Peyer's patch (tissue), 4 donors: ENCODE results near the gene PPP2R3A. TPM values are rescaled to one million over a fixed set of nuclear protein-coding genes. Genes with fewer than 3 reads are reported as not detected.

Experiments used
- DNase-seq, 3 donors: peaks; one replicate each; pipeline ENCODE4 v3.0.0-alpha.2; 2017 to 2019
- H3K27ac ChIP-seq, 4 donors: fragments of 200-600 bp; sonication (generic); one replicate each; pipeline ENCODE4 v1.5.1; 2016 to 2019
- H3K27me3 ChIP-seq, 2 donors: fragments of 200-600 bp; sonication (generic); one replicate each; pipeline ENCODE4 v1.5.1; 2019
- H3K36me3 ChIP-seq, 3 donors: fragments of 200-600 bp; sonication (generic); one replicate each; pipeline ENCODE4 v1.5.1; 2016 to 2019
- H3K4me1 ChIP-seq, 4 donors: fragments of 200-600 bp; sonication (generic); one replicate each; pipeline ENCODE4 v1.5.1; 2016 to 2019
- H3K4me3 ChIP-seq, 4 donors: fragments of 200-600 bp; sonication (generic); 1 replicate in 3 of 4; 2 replicates in 1 of 4; pipeline ENCODE4 v1.5.1; 2016 to 2019; ENCODE audit warnings: mild to moderate bottlenecking in 1 of 4
- H3K9me3 ChIP-seq, 4 donors: fragments of 200-600 bp; sonication (generic); one replicate each; pipeline ENCODE4 v1.5.1; 2016 to 2019; ENCODE audit warnings: mild to moderate bottlenecking in 1 of 4
- POLR2A ChIP-seq, 2 donors: fragments of 450-650 bp; IDR thresholded peaks; one replicate each; pipeline ENCODE4 v1.5.1; 2017; ENCODE audit warnings: antibody characterized with exemption in 2 of 2, mild to moderate bottlenecking in 2 of 2, moderate library complexity in 2 of 2
- total RNA-seq, 4 donors: library from RNA; depleted of rRNA; stranded (reverse); fragments of >200 nt; gene quantifications; one replicate each; pipeline ENCODE4 v1.1.0, GENCODE V29; 2016
- TF ChIP-seq, protein P1 (sequence below), 6 experiments: fragments of 450-650 bp in 4 of 6; fragments of 200-600 bp in 2 of 6; sonication (generic) in 1 of 6; IDR thresholded peaks; one replicate each; pipeline ENCODE4 v1.5.1; 2017 to 2019; ENCODE audit warnings: antibody characterized with exemption in 6 of 6, mild to moderate bottlenecking in 3 of 6, moderate library complexity in 1 of 6

Gene PPP2R3A
- total RNA-seq, 4 donors from 2014 or later: 6.6 to 27.1 (median 21.9) TPM

DNA sequence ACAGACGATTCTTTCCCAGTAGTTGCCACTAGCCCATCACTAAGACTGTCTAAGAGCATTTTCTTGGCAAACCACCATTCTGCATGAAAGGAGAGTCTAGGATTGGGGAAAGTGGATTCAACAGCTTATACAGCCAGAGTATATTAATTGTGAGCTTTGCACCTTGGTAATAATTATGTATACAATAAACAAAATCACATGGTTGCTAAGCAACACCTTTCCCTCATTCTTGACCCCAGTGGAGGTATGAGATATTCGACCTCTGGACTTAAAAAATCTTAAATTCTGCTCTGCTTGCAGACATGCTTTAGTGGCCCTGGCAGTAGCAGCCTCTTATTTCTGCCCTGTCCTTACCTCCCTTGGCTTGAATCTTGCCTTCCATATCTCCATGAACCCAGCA, 73.1 kb downstream of the PPP2R3A start:
- Histone ChIP-seq H3K9me3 (no peaks in the 10 kb centered on the region), H3K4me3 (no peak overlapping the region), H3K4me1 (no peaks in the 10 kb centered on the region), H3K27me3 (no peaks in the 10 kb centered on the region), H3K27ac (no peak overlapping the region), H3K36me3 (no peaks in the 10 kb centered on the region)
- TF ChIP-seq POLR2A (IDR thresholded peaks at IDR 0.05): no peak
- TF ChIP-seq, protein P1, sequence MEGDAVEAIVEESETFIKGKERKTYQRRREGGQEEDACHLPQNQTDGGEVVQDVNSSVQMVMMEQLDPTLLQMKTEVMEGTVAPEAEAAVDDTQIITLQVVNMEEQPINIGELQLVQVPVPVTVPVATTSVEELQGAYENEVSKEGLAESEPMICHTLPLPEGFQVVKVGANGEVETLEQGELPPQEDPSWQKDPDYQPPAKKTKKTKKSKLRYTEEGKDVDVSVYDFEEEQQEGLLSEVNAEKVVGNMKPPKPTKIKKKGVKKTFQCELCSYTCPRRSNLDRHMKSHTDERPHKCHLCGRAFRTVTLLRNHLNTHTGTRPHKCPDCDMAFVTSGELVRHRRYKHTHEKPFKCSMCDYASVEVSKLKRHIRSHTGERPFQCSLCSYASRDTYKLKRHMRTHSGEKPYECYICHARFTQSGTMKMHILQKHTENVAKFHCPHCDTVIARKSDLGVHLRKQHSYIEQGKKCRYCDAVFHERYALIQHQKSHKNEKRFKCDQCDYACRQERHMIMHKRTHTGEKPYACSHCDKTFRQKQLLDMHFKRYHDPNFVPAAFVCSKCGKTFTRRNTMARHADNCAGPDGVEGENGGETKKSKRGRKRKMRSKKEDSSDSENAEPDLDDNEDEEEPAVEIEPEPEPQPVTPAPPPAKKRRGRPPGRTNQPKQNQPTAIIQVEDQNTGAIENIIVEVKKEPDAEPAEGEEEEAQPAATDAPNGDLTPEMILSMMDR (IDR thresholded peaks at IDR 0.05): no peak
- no peak for DNase-seq

DNA sequence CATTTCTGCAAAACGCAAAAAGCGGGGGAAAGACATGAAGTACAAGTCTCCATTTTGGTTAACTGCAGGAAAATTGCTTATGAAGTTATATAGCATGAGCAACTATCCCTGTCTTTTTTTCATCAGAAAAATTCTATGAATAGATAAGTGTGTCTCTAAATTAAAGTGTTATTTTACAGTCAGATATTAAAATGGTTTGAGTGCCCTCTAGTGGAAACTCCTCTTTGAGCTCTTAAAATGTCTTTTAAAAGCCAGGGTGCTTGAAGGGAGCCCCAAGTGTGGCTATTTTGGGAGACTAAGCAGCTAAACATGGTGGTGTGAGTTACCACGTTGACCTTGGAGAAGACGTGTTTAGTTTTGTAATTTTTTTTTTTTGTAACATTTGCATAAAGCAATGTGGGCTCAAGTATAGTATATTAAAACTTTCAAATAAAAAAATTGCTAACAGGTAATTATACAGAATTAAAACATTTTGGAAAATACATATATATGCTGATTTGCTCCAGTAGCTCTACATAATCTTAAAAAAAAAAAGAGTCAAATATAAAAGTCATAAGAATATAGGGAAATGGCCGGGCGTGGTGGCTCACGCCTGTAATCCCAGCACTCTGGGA, 77.2 kb downstream of the PPP2R3A start:
- TF ChIP-seq, protein P1 (IDR thresholded peaks at IDR 0.05): peak in 4 of 6 experiments; percentile 45 to 61 (median 60)
- no peak for TF ChIP-seq POLR2A (IDR thresholded peaks at IDR 0.05)
- Histone ChIP-seq H3K4me3 (no peak overlapping the region), H3K27ac (no peak overlapping the region), H3K9me3 (no peaks in the 10 kb centered on the region), H3K27me3 (no peaks in the 10 kb centered on the region), H3K36me3 (no peaks in the 10 kb centered on the region), H3K4me1 (no peaks in the 10 kb centered on the region)
- no peak for DNase-seq

DNA sequence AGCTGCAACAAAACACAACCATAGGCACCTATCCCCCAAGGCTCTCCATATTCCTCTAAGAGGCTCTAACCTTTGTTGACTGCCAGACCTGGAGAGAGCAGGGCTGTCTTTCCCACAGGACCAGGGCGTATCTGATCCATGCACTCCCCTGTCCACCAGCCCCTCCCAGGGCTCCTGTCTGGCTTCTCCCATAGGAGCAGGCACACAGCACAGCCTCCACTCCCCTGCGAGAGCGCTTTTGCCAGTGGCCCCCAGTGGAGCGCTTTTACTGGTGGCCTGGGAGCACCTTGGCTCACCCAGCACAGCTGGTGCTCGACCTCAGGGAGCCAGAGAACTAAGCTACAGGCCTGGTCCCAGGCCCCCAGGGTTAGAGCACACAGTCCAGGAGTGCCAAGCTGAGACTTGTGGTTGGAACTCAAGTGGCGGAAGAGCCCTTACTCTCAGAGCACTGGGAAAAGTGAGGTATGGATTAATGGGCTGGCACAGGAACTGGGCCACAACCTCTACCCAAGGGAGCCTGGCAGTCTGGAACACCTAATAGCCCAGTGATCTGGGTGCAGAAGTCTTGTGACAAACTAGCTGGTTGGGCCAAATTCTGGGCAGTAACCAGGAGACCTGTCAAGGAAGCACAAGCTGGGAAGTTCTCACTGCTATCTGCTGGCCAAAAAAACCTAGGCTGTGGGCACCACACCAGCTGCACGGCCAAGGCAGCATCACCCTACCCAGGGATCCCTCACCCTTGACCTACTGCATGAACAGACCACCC, 79.6 kb downstream of the PPP2R3A start:
- no peak overlapping the region for H3K4me3 ChIP-seq
- no peaks in the 10 kb centered on the region for H3K4me1 ChIP-seq
- no peaks in the 10 kb centered on the region for H3K36me3 ChIP-seq
- no peak for TF ChIP-seq POLR2A (IDR thresholded peaks at IDR 0.05)
- TF ChIP-seq, protein P1 (IDR thresholded peaks at IDR 0.05): no peak
- H3K9me3 ChIP-seq: no peaks in the 10 kb centered on the region
- no peak overlapping the region for H3K27ac ChIP-seq
- no peak for DNase-seq
- H3K27me3 ChIP-seq: no peaks in the 10 kb centered on the region

DNA sequence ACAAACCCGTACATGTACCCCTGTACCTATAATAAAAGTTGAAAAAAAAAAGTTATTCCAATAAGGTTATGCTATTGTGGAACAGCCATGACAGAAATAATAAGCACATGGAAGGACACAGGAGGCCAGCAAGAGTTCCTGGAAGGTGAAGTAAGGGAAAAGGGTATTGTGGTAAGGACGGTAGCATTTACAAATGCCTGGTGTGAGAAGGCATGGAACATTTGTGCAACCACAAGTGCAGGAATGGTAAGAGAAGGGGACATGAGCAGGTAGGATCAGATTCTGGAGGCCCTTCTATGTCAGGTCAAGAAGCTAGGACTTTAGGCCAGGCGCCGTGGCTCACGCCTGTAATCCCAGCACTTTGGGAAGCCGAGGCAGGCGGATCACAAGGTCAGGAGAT, 82.5 kb downstream of the PPP2R3A start:
- Histone ChIP-seq H3K36me3 (peaks cover 0 to 4% (median 3%) of the 10 kb centered on the region in 3 donors), H3K27ac (no peak overlapping the region), H3K9me3 (no peaks in the 10 kb centered on the region), H3K4me1 (no peaks in the 10 kb centered on the region), H3K27me3 (no peaks in the 10 kb centered on the region), H3K4me3 (no peak overlapping the region)
- TF ChIP-seq, protein P1 (IDR thresholded peaks at IDR 0.05): no peak
- no peak for TF ChIP-seq POLR2A (IDR thresholded peaks at IDR 0.05)
- DNase-seq: no peak

DNA sequence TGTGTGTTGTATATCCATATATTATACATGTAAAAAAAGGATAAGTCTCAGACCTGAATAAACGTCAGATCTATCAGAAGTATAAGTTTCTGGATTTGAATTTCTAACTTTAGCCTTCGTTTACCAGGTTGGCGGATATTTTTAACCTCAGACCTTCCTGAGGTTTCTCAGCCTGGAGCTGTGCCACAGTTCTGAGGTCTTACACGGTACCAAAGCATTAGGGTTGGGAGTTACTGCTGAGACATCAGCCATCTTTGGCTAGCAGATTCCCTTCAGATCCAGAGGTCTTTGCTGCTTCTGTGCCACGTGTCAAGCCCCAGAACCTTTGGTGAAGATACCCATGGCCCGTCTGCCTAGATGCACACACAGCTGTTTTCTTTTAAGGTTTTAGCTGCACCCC, 84.7 kb downstream of the PPP2R3A start:
- H3K9me3 ChIP-seq: no peaks in the 10 kb centered on the region
- H3K36me3 ChIP-seq: peaks cover 0 to 4% (median 3%) of the 10 kb centered on the region in 3 donors
- H3K27ac ChIP-seq: no peak overlapping the region
- H3K4me3 ChIP-seq: no peak overlapping the region
- H3K27me3 ChIP-seq: no peaks in the 10 kb centered on the region
- H3K4me1 ChIP-seq: no peaks in the 10 kb centered on the region
- no peak for TF ChIP-seq POLR2A (IDR thresholded peaks at IDR 0.05)
- TF ChIP-seq, protein P1 (IDR thresholded peaks at IDR 0.05): no peak
- DNase-seq: no peak
